GM12873 (cell line): ENCODE measurements around the gene SLFN12L.

Source experiments
- CTCF ChIP-seq: IDR thresholded peaks from 2 replicates; pipeline ENCODE4 v1.5.1; 2012; ENCODE audit warnings: low read depth, mild to moderate bottlenecking, moderate library complexity, low read length, control low read depth; ENCODE audit not compliant: insufficient read depth; ENCODE audit errors: missing control alignments

SLFN12L gene

GRCh38 chr17:35460354-35460851 is 77.1 kb downstream of the SLFN12L start:
- TF ChIP-seq CTCF, result no peak

DNA sequence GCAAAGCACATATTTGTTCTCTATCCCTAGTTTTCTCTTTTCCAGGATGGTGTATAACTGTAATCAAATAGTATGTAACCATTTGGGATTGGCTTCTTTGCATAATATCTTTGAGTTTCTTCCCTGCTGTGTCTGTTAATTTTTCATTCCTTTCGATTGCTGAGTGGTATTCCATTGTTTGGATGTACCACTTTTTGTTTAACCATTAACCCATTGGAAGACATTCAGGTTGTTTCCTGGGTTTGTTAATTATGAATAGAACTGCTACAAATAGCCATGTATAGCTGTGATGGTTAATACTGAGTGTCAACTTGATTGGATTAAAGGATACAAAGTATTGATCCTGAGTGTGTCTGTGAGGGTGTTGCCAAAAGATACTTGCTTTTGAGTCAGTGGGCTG is 84.3 kb downstream of the SLFN12L start:
- no peak for TF ChIP-seq CTCF

- no peak for TF ChIP-seq CTCF
These were observed 88.0 kb downstream of the SLFN12L start for GRCh38 chr17:35449371-35449931.

GRCh38 chr17:35448899-35449227 is 88.6 kb downstream of the SLFN12L start:
- no peak for TF ChIP-seq CTCF

GRCh38 chr17:35448214-35448898 is 89.1 kb downstream of the SLFN12L start, which contains the start of gene SLFN13:
Gene SLFN13 (minus strand): TSS chr17:35448766. CDS start chr17:35445680, 3,086 bp downstream.
- TF ChIP-seq CTCF, result no peak

- TF ChIP-seq CTCF, result no peak
These were observed 90.0 kb downstream of the SLFN12L start for GRCh38 chr17:35447499-35447898.

DNA sequence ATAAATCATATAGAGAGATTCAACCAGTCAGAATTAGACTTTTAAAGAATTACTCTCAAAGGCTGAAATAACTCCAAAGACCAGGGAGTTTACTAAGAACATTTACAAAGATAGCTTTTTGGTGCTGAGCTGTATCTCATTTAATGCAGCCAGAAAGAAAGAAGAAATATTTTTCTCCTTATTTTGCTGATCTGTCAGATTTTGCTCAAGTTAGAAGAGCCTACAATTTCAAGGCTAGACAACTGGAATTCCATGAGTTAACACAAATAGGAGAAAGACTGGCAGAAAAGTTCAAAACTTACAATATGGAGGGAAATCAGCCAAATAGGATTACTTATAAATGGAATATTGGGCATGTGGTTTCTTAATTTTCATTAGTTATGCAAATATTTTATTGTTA is 99.0 kb downstream of the SLFN12L start:
- no peak for TF ChIP-seq CTCF
